Activated T-cell treated with anti-CD3 and anti-CD28 coated beads for 48 hours (primary cell): Measurements from ENCODE around the gene ATP5MC2.
"Not testable (repeated sequence)": the region's sequence is repeated elsewhere in the genome, so short reads cannot be mapped to it uniquely, and the experiment has no call there.

Source experiments
- DNase-seq: peaks from one replicate; pipeline ENCODE4 v3.0.0-alpha.2; 2020; ENCODE audit warnings: low read depth

The ATP5MC2 gene

DNA sequence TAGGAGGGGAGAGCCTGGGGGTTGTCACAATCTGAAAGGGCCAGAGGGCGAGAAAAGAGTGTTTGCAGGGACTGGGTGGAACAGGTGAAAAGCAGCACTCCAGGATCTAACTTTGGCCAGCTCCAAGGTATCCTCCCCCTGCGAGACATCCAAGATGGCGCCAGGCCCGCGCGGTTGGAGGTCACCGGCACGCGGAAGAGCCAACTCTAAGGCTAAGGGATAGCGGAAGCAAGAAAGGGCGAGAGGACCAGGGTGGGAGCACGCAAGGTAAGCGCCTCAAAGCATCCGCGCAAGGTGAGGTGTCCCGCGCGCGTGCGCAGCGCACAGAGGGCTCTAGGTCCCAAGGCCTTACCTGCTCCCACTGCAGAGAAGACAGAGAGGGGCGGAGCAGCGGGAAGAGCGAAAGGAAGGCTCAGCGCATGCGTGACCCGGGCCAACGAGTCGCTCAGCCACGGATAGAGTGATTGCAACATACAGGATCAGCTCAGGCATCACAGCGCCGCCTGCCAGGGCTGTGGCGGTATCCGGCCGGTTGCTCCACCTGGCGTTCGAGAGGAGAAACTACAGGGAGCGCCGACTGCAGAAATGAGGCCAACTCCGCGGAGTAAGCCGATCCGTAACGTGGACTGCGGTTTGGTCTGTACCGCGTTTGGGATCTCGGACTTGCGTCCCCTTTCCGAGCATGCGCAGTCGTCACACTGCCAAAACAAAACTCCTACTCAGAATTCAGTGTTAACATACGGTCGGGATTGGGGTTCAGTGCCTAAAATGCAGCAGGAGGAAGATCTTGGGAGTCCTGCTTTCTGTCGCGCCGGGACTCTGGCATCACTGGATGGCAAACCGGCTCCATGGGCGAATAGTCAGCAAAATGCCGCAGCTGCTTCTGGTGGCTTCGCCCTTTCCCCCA, at the start of gene ATP5MC2:
TSS of gene ATP5MC2 (minus strand) at position 383 of the 907 bp plus-strand sequence. CDS start 3,469 bp downstream, outside the sequence.
- peak; percentile 97 for DNase-seq

GRCh38 chr12:53722450-53723041, 46.7 kb upstream of the ATP5MC2 start:
- no peak for DNase-seq

DNA sequence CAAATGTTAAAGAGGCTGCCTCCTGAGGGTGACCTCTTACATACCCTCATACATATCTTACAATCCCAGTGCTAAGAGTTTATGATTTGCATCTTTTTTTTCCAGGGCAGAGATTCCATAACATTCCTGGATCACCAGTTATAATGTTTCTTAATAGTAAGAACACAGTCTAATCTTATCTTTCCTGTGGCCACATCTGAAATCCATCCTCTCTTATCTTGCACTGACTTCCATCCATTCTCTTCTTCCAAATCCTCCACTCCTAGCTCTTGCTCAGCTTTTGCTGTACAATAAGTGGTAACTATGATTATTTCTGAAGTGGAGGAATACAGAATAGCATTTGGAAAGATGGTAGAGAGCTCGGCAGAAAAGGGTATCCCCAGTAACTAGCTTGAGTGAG, 45.1 kb upstream of the ATP5MC2 start:
- no peak for DNase-seq

DNA sequence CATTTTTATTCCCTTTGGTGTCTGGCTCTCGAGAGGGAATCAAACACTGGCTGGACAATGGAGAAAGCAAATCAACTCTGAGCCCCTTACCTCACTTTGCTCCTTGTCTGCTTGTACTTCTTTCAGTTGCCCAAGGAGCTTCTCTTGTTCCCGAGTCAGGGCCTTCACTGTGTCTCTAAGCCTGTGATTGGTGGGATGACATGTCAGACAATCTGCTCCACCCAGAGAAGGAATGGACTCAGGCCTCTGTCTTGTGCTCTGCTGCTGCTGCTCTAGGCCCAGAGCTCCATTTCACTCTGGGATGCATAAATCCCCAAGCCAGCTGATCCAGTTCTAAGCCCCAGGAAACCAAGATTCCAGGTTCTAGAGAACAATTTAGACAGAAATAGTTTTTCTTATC, 43.8 kb upstream of the ATP5MC2 start:
- DNase-seq = no peak

DNA sequence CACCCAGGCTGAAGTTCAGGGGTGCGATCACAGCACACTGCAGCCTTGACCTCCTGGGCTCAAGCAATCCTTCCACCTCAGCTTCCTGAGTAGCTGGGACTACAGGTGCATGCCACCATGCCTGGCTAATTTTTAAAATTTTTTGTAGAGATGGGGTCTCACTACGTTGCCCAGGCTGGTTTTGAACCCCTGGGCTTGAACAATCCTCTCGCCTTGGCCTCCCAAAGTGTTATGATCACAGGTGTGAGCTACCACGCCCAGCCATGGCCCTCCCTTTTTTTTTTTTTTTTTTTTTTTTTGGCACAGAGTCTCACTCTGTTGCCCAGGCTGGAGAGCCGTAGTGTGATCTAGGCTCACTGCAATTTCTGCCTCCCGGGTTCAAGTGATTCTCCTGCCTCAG, 42.7 kb upstream of the ATP5MC2 start:
- not testable (repeated sequence) for DNase-seq

DNA sequence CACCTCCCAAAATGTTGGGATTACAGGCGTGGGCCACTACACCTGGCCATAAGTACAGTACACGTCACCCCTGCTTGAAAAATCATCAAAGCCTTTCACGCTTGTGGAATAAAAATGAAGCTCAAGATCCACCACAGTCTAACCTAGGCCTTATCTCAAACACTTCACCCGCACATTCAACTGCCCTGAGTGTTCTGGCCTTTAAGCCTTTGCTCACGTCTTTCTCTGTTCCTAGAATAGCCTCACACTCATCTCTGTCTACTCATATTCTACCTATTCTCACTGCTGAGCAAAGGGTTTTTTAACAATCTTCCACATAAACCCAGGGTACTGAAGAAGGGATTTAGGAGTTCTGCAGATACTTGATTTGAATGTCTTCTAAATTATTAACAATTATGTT, 41.4 kb upstream of the ATP5MC2 start:
- DNase-seq = no peak

DNA sequence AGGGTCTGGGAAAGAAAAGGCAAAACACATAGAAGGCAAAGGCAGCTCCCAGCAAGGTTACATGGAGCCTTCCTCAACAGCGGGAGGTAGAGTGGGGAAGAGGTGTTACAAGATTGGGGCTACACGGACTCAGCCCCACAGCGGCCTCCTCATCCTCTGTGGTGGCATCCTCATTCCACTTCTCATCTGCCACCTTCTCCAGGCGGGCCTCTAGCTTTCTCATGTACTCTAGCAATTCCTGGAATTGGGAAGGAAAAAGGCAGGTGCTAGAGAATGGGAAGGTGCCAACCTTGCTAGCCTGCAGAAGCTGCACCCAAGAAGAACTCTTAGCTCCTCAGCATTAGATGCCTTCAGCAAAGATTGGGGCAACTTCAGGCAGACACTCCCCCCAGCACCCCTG, 38.1 kb upstream of the ATP5MC2 start:
- no peak for DNase-seq

GRCh38 chr12:53713516-53713915, 37.6 kb upstream of the ATP5MC2 start:
- DNase-seq = no peak

GRCh38 chr12:53712059-53712643, 36.3 kb upstream of the ATP5MC2 start:
- no peak for DNase-seq

DNA sequence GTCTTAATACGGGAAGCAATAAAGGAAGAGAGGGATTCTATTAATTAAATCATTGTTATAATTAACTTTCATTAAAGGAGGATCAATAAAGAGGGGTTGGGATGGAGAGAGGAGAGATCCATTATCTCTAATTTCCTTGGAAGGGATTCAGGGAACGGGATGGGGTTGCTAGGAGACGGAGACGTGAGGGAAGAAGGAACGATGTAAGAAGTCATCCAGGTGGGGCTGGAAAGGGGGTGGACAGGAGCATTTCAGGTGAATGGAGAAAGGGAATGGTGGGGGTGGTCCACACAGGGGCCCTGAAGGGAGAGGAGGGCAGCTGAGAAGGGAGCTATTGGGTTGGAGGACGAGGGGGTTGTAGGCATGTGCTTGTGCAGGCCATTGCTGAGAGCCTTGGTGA, 34.2 kb upstream of the ATP5MC2 start:
- DNase-seq = no peak

- no peak for DNase-seq
These were observed 33.8 kb upstream of the ATP5MC2 start for GRCh38 chr12:53709671-53710070.

DNA sequence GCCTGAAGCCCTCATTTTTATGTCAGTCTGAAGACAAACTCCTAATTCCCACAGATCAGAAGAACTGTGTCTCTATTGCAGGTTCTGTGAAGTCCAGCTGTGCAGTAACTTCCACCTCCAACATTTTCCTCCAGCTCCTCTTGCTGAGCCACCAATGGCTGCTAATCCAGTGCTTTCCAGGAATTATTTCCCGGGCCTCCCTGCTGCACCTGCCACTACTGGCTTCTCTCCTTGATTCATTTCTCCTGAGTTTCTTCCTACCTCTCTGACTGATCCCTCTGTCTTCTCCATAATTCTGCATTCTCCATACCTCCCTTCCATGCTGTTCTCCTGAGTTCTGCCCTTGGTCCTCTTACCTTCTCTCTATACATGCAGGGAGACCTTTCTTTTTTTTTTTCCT, 30.2 kb upstream of the ATP5MC2 start:
- DNase-seq = no peak

DNA sequence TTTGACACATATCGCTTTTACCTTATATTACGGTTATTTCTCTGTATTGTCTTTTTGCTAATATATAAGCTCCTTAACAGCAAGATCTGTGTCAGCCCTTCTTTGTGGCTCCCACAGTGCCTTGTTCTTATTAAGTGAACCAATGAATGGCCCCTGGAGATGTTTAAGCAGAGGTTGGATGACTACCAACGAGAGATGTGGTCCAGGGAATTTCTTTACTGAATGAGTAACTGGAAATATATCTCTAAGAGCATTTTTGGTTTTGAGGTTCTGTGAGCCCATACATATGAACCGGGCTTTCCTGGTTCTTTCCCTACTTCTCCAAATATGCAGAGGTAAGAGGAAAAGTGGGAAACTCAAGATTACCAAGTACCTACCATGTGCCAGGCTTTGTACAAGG, 27.9 kb upstream of the ATP5MC2 start:
- no peak for DNase-seq

- peak; percentile 69 for DNase-seq
These were observed 25.8 kb upstream of the ATP5MC2 start for GRCh38 chr12:53701518-53702264.

- no peak for DNase-seq
These were observed 24.7 kb upstream of the ATP5MC2 start for GRCh38 chr12:53700567-53700966.

DNA sequence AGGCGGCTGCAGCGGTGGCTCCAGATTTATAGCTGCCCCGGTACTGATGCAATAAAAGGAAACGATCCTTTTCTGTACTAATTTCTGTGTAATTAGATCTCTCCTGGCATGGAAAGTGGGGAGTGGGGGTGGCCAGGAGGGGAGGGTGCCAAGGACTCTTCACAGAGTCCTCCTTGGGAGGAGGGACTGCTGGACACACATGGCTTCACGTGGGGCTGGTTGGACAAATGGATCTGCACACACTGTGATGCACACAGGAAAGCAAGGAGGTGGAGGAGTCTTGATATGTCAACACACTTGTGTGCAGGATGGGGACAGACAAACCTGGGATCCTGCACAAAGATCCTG, 23.8 kb upstream of the ATP5MC2 start:
- no peak for DNase-seq

DNA sequence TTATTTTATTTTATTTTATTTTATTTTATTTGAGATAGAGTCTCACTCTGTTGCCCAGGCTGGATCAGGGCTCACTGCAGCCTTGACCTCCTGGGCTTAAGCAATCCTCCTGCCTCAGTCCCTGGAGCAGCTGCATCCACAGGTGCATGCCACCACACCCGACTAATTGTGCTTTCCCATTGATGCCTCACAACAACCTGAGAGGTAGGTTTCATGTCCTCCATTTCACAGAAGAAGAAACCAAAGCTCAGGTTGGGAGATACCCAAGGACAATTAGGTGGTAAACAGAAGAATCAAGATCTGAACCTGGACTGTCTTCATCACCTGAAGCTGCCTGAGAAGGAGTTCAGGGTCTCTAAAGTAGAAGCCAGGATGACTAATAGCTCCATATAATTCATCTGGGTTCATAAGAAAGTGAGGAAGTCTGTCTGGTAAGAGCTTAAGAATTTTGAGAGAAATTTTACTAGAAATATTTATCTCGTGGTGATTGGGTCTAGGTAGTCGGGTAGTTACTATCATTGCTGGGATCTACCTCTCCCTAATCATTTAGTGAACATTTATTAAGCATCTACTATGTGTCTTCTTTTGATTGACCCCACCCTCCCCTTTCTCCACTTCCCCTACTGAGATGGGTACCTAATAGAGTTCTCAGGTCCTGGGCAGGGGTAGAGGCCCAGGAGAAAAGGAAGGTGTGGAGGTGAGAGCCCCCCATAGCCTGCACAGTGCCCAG, 23.2 kb upstream of the ATP5MC2 start:
- no peak for DNase-seq

DNA sequence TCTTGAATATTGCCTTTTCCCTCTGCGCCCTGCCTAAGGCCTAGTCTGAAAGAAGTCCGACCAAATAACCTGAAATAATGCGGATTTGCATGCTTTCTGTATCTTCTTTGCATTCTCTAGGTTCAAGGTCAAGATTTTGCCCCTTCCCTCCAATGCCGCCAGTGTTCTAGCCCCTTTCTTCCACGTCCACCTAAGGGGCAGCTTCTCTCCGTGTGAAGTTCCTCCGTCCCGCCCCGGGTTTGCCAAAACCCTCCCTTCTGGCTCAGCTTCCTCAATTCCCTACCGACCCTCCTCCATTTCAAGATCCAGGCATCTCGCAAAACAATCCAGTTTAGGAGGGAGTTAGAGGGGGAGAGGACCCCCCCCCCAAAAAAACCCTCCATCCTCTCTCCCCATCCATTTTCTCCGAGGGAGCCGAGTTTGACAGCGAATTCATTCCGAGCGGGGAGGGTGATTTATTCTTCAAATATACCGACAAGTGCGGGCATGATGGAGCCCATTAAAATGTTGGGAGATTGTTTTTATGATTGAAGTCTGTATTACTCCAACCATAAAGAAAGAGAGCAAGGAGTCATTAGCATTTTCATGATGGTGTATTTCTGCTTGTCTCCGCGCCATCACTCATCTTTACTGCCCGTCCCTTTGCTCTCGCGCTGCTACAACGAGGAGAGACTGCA, 20.9 kb upstream of the ATP5MC2 start:
- DNase-seq = no peak

- no peak for DNase-seq
These were observed 20.4 kb upstream of the ATP5MC2 start for GRCh38 chr12:53696285-53696654.

DNA sequence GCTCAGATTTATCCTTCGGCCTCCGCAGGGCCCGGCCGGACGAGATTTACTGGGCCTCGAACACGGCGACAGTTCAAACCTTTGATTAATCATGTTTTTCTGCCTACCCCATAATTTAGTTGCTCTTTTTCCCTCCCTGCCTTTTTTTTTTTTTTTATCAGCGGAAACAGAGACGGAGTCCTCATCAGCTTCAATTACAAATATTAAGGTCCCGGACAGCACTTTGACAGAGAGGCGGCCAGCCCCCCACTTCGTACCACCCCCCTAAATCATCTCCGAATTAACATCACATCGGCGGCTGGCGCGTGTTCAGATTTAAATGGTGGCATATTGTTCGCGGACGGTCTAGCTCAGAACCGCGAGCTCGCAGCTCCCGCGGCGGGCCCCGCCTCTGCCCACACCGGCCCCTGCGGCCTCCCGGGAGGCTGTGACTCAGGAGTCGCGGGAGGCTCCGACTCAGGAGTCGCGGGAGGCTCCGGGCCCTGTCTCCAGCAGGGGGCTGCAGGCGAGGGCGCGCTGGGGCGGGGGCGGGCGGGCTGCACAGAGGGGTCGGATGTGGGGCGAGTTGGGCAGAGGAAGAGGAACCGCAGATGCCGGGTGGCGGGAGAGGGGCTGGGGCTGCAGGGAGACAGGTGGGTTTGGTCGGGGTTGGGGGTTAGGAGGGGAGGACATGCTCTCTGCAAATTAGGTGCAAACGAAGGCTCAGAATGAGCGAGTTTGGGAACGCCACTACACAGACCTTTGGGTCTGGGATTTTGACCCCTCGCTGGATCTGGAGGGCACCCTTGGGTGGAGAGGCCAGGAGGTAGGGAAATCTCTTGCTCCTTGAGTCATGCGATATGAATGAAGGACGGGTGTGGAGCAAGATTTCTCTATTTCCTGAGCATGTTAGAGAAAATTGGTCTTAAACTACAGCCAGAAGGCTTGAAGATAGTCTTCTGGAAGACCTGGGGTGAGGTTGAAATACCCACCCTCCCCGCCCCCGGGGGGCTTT, 19.6 kb upstream of the ATP5MC2 start:
- DNase-seq = peak; percentile 45
